ENCODE measurements around the gene SCGB3A1.

SCGB3A1 gene

DNA sequence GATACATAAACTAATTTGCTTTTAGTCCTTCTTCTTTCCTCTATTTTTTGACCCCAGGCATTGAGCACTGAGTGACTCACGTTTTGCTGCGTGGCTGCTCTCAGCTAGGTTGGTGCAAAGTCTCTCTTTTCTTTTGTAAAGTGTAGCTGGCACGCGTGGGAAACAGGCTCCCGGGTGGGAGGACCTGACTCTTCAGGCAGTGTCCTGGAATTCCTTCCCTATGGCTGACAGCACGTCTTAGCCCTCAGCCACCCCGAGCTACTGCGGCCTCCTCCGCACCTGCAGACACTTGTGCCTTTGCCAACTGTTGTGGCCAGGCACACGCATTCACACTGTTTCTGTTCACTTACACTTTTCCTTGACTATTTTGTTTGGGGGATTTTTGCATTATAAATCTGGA lies 877 bp upstream of the SCGB3A1 start:
- DNase-seq (ENCODE audit: extremely low read depth in 1 of 2, low read depth in 1 of 2) = no peak

GRCh38 chr5:180590543-180591310 lies 572 bp downstream of the SCGB3A1 start:
- no peak for DNase-seq (ENCODE audit: extremely low read depth in 1 of 2, low read depth in 1 of 2)

DNA sequence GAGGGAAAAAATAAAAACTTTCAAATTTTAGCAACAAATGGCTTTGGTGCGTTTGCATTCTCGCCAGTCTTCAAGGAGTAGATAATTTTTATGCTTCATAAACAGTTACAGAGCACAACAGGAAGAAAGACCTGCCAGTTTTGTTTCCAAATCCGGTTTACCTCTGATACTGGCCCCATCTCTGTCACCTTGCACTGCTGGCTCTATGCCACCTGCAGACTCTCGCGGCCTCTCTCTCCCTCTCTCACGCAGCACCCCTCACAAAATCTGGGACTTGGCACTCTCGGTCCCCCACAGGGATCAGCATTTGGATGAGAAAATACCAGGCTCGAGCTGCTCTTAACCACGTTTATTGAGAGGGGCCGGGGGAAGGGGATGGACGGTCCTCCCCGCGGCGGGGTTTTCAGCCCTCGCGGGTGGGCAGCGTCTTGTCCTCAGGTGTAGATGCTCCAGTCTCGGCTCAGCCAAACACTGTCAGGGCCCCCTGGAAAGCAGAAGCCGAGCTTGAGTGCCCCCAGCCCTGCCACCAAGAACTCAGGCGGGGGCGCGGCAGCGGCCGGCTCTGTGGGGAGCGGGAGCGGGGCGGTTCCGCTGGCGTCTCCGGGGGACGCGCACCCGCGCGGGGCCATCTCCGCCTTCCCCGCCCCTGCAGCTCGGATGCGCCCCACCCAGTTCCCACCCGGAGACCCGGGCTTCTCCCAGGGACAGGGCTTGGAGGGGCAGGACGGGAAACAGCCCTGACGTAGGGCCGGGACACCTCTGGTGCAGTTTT lies 1.3 kb downstream of the SCGB3A1 start:
- DNase-seq (ENCODE audit: extremely low read depth in 1 of 2, low read depth in 1 of 2) = no peak

GRCh38 chr5:180586870-180587269 lies 4.4 kb downstream of the SCGB3A1 start:
- DNase-seq (ENCODE audit: extremely low read depth in 1 of 2, low read depth in 1 of 2) = no peak

GRCh38 chr5:180586204-180586603 lies 5.1 kb downstream of the SCGB3A1 start:
- DNase-seq (ENCODE audit: extremely low read depth in 1 of 2, low read depth in 1 of 2) = no peak

GRCh38 chr5:180583738-180584137 lies 7.6 kb downstream of the SCGB3A1 start:
- DNase-seq (ENCODE audit: extremely low read depth in 1 of 2, low read depth in 1 of 2) = no peak

GRCh38 chr5:180580681-180581080 lies 10.6 kb downstream of the SCGB3A1 start:
- no peak for DNase-seq (ENCODE audit: extremely low read depth in 1 of 2, low read depth in 1 of 2)

DNA sequence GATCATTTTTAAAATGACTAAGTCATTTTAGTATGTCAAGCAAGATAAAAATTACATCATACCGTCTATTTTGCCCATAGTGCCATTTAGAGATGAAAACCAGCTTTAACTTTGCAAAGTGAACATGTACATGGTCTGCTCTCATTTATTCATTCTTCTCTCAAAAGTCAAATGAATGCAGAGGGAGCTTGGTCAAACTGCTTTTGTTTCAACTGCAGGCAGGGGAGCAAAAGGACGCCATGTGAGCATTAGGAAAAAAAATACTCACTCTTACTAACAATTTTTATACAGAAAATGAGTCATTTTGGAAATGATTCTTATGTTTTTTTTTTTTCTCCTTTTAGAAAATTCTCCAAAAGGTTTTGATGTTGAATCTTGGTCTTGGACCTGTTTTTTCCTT lies 15.7 kb downstream of the SCGB3A1 start:
- DNase-seq (ENCODE audit: extremely low read depth in 1 of 2, low read depth in 1 of 2) = no peak

DNA sequence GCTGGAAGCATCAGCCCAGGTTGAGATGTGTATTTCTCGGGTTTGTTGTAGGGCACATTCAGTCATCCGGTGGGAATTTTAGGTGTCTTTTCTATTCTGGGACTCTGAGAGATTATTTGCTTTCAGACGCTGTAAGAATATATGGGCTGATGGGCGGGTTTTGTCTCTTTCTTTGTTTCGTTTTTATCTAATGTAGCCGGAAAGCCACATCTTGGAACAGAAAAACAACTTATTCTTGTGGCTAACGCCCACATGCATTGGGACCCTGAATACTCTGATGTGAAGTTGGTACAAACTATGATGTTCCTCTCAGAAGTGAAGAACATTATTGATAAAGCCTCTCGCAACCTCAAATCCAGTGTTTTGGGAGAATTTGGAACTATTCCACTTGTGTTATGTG lies 22.4 kb downstream of the SCGB3A1 start:
- DNase-seq (ENCODE audit: extremely low read depth in 1 of 2, low read depth in 1 of 2) = no peak

DNA sequence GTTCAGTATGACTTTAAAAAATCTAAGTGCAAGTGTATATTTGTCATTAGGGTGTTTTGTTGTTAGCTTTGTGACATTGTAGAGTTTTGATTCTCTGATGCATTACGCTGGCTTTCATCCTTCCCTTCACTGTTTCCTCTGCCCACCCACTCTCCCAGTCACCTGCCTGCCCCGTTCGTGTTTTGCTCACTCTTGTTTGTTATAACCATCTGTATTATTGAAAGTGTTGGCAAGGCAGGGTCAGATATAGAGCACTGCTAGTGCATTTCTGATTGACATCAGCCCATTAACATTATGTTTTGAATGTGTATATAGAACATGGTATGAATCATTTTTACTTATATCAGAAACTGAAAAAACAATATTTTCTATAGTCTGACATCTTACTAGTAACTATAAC lies 27.3 kb downstream of the SCGB3A1 start:
- peak in 1 of 2 donors; percentile 11 for DNase-seq (ENCODE audit: extremely low read depth in 1 of 2, low read depth in 1 of 2)

- no peak for DNase-seq (ENCODE audit: extremely low read depth in 1 of 2, low read depth in 1 of 2)
Measured at GRCh38 chr5:180558232-180558631, 33.1 kb downstream of the SCGB3A1 start.

DNA sequence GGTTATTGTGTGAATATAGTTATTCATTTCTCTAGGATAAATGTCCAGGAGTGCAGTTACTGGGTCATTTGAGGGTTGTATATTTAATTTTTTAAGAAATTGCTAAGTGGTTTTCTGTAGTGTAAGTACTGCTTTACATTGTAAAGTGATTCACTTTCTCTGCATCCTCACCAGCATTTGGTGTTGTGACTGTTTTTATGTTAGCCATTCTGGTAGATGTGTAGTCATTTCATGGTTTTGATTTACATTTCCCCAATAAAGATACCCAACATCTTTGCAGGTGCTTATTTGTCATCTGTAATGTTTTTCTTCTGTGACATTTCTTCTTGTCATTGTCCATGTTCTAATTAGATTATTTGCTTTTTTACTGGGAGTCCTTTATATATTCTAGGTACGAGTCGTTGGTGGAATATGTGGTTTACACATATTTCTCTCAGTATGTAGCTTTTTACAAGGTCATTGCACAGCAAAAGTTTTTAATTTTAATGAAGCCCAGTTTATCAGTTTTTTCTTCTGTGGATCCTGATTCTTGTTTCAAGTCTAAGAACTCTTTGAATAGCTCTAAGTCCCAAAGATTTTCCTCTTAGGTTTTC lies 34.0 kb downstream of the SCGB3A1 start:
- DNase-seq (ENCODE audit: extremely low read depth in 1 of 2, low read depth in 1 of 2) = no peak

GRCh38 chr5:180555168-180555921 lies 36.0 kb downstream of the SCGB3A1 start:
- no peak for DNase-seq (ENCODE audit: extremely low read depth in 1 of 2, low read depth in 1 of 2)

DNA sequence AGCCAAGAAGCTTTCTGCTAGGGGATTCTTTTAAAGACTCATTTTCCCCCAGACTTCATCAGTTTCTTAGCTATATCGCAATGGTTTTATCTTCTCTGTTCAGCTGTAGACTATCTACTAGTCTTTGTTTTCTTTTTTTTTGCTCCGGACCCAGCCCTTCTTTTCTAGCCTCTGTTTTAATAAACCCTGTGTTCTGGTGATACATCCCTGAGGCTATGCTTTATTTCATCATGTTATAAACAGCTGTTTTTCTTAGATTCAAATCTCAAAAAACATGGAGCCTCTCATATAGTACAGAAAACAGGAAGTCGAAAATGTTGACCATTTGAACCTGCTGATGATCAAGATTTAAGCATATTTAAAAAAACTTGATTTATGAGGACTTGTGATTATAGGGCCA lies 37.8 kb downstream of the SCGB3A1 start:
- no peak for DNase-seq (ENCODE audit: extremely low read depth in 1 of 2, low read depth in 1 of 2)

GRCh38 chr5:180548563-180548962 lies 42.7 kb downstream of the SCGB3A1 start:
- no peak for DNase-seq (ENCODE audit: extremely low read depth in 1 of 2, low read depth in 1 of 2)

DNA sequence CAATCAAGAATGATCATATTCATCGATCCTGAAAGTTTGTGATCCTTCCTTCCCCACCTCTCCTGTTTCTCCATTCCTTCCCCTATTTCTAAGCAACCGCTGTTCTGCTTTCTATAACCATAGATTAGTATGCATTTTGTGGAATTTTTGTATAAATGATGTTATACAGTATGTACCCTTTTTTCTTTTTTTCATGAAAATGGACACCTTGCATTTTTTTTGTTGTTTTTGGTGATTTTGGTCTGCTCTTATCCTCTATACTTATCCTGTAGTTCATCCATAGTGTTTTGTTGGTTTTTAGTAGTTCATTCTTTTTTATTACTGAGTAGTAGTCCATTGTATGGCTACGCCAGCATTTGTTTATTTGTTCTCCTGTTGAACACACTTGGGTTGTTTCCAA lies 46.1 kb downstream of the SCGB3A1 start:
- no peak for DNase-seq (ENCODE audit: extremely low read depth in 1 of 2, low read depth in 1 of 2)

DNA sequence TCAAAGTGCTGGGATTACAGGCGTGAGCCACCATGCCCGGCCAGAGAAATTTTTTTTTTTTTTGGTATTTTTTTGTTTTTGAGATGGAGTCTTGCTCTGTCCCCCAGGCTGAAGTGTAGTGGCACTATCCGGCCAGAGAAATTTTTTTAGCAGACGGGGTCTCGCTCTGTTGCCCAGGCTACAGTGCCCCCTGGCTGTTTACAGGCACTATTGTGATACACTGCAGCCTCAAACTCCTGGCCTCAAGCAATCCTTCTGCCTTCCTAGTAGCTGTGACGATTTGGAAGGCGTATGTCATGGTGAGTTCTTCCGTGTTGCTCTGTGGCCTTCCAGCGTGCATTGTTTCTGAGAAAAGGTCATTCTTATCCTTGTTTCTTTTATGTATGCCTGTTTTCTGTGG lies 49.6 kb downstream of the SCGB3A1 start:
- no peak for DNase-seq (ENCODE audit: extremely low read depth in 1 of 2, low read depth in 1 of 2)
